Superior temporal gyrus (tissue), 1 donor: Measurements from ENCODE around the gene SNX32.

Source experiments
- DNase-seq: peaks from one replicate; pipeline ENCODE4 v3.0.0-alpha.2; 2016; ENCODE audit errors: extremely low spot score

The SNX32 gene

GRCh38 chr11:65856689-65857499, 23.1 kb downstream of the SNX32 start:
- peak; percentile 72 for DNase-seq

- DNase-seq = peak; percentile 35
Measured at GRCh38 chr11:65857500-65857852, 23.7 kb downstream of the SNX32 start.

GRCh38 chr11:65857853-65858680, 24.3 kb downstream of the SNX32 start, which contains the start of gene CFL1:
Gene CFL1, minus strand, starts transcription at chr11:65858180. Its CDS starts 81 bp downstream, at chr11:65858099.
- DNase-seq = peak; percentile 96

- no peak for DNase-seq
Measured at GRCh38 chr11:65858681-65859087, 24.9 kb downstream of the SNX32 start.

GRCh38 chr11:65859095-65859811, 25.5 kb downstream of the SNX32 start:
- peak; percentile 96 for DNase-seq

GRCh38 chr11:65859812-65860277, 26.1 kb downstream of the SNX32 start:
- DNase-seq = no peak

GRCh38 chr11:65860278-65861164, 26.8 kb downstream of the SNX32 start, which contains the start of gene MUS81:
Gene MUS81, plus strand, starts transcription at chr11:65860433. Its CDS starts 321 bp downstream, at chr11:65860754.
- DNase-seq = peak; percentile 95

- no peak for DNase-seq
Measured at GRCh38 chr11:65861165-65861505, 27.4 kb downstream of the SNX32 start.

- no peak for DNase-seq
Measured at GRCh38 chr11:65861533-65862183, 27.9 kb downstream of the SNX32 start.

GRCh38 chr11:65862191-65862735, 28.5 kb downstream of the SNX32 start:
- no peak for DNase-seq

GRCh38 chr11:65862941-65863888, 29.5 kb downstream of the SNX32 start:
- DNase-seq = no peak

GRCh38 chr11:65863889-65864705, 30.3 kb downstream of the SNX32 start:
- DNase-seq = no peak

- DNase-seq = no peak
Measured at GRCh38 chr11:65864706-65865471, 31.1 kb downstream of the SNX32 start.

- no peak for DNase-seq
Measured at GRCh38 chr11:65865550-65866172, 31.9 kb downstream of the SNX32 start.

- DNase-seq = no peak
Measured at GRCh38 chr11:65866509-65867283, 32.9 kb downstream of the SNX32 start.
